Right lobe of liver (tissue), 6 donors: Measurements from ENCODE around the gene MED26. TPM values are rescaled to one million over a fixed set of nuclear protein-coding genes. Genes with fewer than 3 reads are reported as not detected.
A peak's percentile ranks its signal among the peaks of the same experiment; 100 is the strongest.

Experiments used
- ATAC-seq, 4 donors: fragments of 200-7000 bp; cut with Tn5 transposase; one replicate each; pipeline ENCODE4 v1.9.1; 2020; ENCODE audit warnings: mild to moderate bottlenecking in 4 of 4, moderate library complexity in 4 of 4
- DNase-seq, 3 donors: peaks; one replicate each; pipeline ENCODE4 v3.0.0-alpha.2; 2020
- H3K27ac ChIP-seq, 3 donors: fragments of 200-600 bp; one replicate each; pipeline ENCODE4 v1.8.0; 2022
- H3K27me3 ChIP-seq, 2 donors: fragments of 200-600 bp; one replicate each; pipeline ENCODE4 v1.8.0; 2022
- H3K36me3 ChIP-seq, 4 donors: fragments of 200-600 bp; sonication (generic) in 1 of 4; one replicate each; pipeline versions ENCODE4 v1.5.1 to v1.8.0; 2017 to 2022; ENCODE audit warnings: control low read depth in 1 of 4
- H3K4me1 ChIP-seq, 4 donors: fragments of 200-600 bp; sonication (generic) in 1 of 4; one replicate each; pipeline versions ENCODE4 v1.5.1 to v1.8.0; 2017 to 2022; ENCODE audit warnings: control low read depth in 1 of 4
- H3K4me3 ChIP-seq, 3 donors: fragments of 200-600 bp; one replicate each; pipeline ENCODE4 v1.8.0; 2022
- H3K9me3 ChIP-seq, 4 donors: fragments of 200-600 bp; sonication (generic) in 1 of 4; one replicate each; pipeline versions ENCODE4 v1.5.1 to v1.8.0; 2017 to 2022; ENCODE audit warnings: control low read depth in 1 of 4
- POLR2A ChIP-seq: fragments of 450-650 bp; IDR thresholded peaks from one replicate; pipeline ENCODE4 v1.6.1; 2017; ENCODE audit warnings: antibody characterized with exemption, mild to moderate bottlenecking
- WGBS: methylation state at CpG from one replicate; pipeline ENCODE4 v1.1.6; 2018; ENCODE audit warnings: low coverage, low lambda C conversion rate; ENCODE audit not compliant: insufficient coverage; ENCODE audit errors: missing lambda C conversion rate; 5-methylcytosine and 5-hydroxymethylcytosine counted together
- intact Hi-C, 2 donors: fragments of 100-400 bp; cut with DNase I; formaldehyde crosslinking; loops; one replicate each; pipeline versions ENCODE4 v1.11.2 to v1.14.1; 2022
- total RNA-seq, 6 experiments: library from RNA; depleted of rRNA in 2 of 6; stranded (reverse); fragments of >200 nt in 2 of 6; fragmentation: NEBNext Ultra II Directional in 3 of 6; extraction: Animal tissue kit (Norgen Biotek cat#: 25700) in 3 of 6; gene quantifications; one replicate each; pipeline versions ENCODE4 v1.1.0 to v1.2.4, GENCODE V29; 2016 to 2023
- TF ChIP-seq, protein P1 (sequence below), 4 donors: fragments of 200-600 bp in 3 of 4; fragments of 450-650 bp in 1 of 4; IDR thresholded peaks; one replicate each; pipeline versions ENCODE4 v1.5.1 to v1.8.0; 2016 to 2022; ENCODE audit warnings: antibody characterized with exemption in 4 of 4, mild to moderate bottlenecking in 2 of 4
- donor health status: DM: no; HTN: yes; CAD: no.
- donor health status: DM: no; HTN: no; CAD: no.
- donor health status: DM: no; HTN: no; CAD: no.
- donor health status: DM: no; HTN: yes; CAD: no.
- donor health status: DM: no; HTN: yes; CAD: no.

The MED26 gene
- total RNA-seq, 6 experiments from 2014 or later = 3.4 to 5.4 (median 4.4) TPM

DNA sequence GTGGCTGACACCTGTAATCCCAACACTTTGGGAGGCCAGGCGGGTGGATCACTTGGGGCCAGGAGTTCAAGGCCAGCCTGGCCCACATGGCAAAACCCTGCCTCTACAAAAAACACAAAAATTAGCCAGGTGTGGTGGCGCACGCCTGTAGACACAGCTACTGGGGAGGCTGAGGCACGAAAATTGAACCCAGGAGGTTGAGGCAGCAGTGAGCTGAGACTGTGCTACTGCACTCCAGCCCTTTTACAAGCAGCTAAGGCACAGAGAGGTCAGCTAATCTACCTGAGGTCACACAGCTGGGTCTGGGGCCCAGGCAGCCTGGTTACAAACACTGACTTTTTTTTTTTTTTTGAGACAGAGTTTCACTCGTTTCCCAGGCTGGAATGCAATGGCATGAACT is 27.2 kb downstream of the MED26 start:
- H3K36me3 ChIP-seq = no peaks in the 10 kb centered on the region
- WGBS = 89% methylated on average over 4 of the region's 5 CpGs
- no peaks in the 10 kb centered on the region for H3K27me3 ChIP-seq
- no peak for ATAC-seq
- no peak overlapping the region for H3K27ac ChIP-seq
- peaks cover 0 to 8% (median 3%) of the 10 kb centered on the region in 4 donors for H3K4me1 ChIP-seq
- DNase-seq = no peak
- no peak for TF ChIP-seq POLR2A
- TF ChIP-seq, protein P1, sequence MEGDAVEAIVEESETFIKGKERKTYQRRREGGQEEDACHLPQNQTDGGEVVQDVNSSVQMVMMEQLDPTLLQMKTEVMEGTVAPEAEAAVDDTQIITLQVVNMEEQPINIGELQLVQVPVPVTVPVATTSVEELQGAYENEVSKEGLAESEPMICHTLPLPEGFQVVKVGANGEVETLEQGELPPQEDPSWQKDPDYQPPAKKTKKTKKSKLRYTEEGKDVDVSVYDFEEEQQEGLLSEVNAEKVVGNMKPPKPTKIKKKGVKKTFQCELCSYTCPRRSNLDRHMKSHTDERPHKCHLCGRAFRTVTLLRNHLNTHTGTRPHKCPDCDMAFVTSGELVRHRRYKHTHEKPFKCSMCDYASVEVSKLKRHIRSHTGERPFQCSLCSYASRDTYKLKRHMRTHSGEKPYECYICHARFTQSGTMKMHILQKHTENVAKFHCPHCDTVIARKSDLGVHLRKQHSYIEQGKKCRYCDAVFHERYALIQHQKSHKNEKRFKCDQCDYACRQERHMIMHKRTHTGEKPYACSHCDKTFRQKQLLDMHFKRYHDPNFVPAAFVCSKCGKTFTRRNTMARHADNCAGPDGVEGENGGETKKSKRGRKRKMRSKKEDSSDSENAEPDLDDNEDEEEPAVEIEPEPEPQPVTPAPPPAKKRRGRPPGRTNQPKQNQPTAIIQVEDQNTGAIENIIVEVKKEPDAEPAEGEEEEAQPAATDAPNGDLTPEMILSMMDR (IDR thresholded peaks at IDR 0.05) = no peak
- intact Hi-C loops = no loop called here
- H3K9me3 ChIP-seq = no peaks in the 10 kb centered on the region
- H3K4me3 ChIP-seq = no peak overlapping the region

DNA sequence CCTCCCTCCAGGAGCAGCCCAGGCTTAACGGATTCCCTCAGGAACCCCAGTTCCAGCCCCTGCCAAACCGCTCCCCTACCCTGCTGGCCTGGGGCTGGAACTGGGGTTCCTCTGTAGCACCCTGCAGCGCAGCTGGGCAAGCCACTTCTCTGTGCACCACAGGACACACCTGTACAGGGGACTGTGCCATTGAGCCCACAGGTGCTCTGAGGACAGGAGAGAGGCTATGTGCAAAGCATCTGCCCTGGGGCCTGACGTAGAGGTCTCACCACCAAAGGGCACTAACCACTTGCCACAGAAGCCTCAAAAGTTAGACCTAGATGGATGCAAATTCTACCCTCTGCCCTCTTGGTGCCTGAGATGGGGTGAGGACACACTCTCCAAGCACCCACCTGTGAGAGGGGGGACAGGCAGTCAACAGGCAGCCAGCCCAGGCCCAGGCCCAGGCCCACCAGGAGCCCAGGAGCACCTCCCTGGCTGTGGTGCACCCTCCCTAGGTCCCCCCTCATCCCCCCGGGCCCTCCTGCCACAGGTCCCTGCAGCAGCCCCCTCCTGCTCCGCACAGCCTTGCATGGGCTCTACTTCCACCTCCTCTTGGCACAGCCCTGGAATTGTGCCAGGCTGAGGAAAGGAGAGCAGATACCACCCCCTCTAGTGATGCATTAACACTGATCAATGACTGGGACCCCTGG is 28.2 kb downstream of the MED26 start:
- DNase-seq (no peak), ATAC-seq (peak in 1 of 4 donors; percentile 9)
- intact Hi-C loops = no loop called here
- H3K27me3 ChIP-seq = no peaks in the 10 kb centered on the region
- H3K36me3 ChIP-seq = no peaks in the 10 kb centered on the region
- H3K27ac ChIP-seq = no peak overlapping the region
- H3K9me3 ChIP-seq = no peaks in the 10 kb centered on the region
- peaks cover 0 to 4% (median 0%) of the 10 kb centered on the region in 4 donors for H3K4me1 ChIP-seq
- 80% methylated on average over 2 of the region's 6 CpGs for WGBS
- TF ChIP-seq, protein P1 (IDR thresholded peaks at IDR 0.05) = no peak
- no peak for TF ChIP-seq POLR2A
- H3K4me3 ChIP-seq = no peak overlapping the region

DNA sequence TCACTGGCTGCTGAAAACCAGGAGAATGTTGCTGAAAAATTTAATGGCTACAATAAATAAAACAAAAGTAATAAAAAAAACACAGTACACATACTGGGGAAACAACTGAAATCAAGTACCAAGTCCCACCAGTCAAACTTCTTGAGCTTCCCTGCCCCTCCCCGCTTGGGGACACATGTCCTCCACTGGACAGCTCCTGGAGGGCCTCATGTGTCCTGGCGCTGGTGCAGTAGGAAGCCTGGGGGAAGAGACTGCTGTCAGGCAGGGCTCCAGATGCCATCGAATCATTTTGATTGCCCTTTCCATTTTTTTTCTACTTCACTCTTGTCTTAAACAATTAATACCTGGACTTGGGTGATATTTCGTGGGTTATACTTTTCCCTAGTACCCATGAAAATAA is 29.2 kb downstream of the MED26 start:
- Histone ChIP-seq H3K27me3 (no peaks in the 10 kb centered on the region), H3K27ac (no peak overlapping the region), H3K9me3 (no peaks in the 10 kb centered on the region), H3K4me1 (peaks cover 0 to 4% (median 0%) of the 10 kb centered on the region in 4 donors), H3K4me3 (no peak overlapping the region), H3K36me3 (no peaks in the 10 kb centered on the region)
- 69% methylated on average over 4 of the region's 4 CpGs for WGBS
- no peak for ATAC-seq
- TF ChIP-seq POLR2A = no peak
- TF ChIP-seq, protein P1 (IDR thresholded peaks at IDR 0.05) = no peak
- no peak for DNase-seq
- intact Hi-C loops = no loop called here

DNA sequence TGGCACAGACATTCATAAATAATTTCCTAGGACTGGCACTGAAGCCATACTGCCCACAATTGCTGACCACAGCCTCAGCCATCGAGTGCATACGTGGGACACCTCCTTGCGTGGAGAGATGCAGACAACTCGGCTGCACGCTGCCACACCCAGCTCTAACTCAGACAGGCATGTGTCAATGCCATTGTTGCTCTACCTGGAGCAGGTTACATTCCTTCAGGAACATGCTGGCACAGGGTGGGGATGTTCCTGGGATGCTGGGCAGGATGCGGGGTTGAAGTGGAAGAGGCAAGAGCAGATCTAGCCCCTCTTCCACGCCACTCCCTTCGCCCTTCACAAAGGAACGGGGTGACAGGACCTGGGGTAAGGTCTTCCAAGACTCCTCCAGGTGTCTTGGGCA is 31.6 kb downstream of the MED26 start:
- DNase-seq (no peak), ATAC-seq (no peak)
- Histone ChIP-seq H3K36me3 (no peaks in the 10 kb centered on the region), H3K4me3 (no peak overlapping the region), H3K27ac (no peak overlapping the region), H3K4me1 (peaks cover 0 to 4% (median 0%) of the 10 kb centered on the region in 4 donors), H3K27me3 (no peaks in the 10 kb centered on the region), H3K9me3 (no peaks in the 10 kb centered on the region)
- TF ChIP-seq POLR2A = no peak
- TF ChIP-seq, protein P1 (IDR thresholded peaks at IDR 0.05) = no peak
- 90% methylated on average over 2 of the region's 9 CpGs for WGBS
- intact Hi-C loops = no loop called here
